ENCODE measurements around the gene FAM53A.

Gene FAM53A

GRCh38 chr4:1590244-1590643 is 93.9 kb downstream of the FAM53A start:
- no peaks in the 10 kb centered on the region; the same call in 1 of the 2 replicates for H3K4me1 ChIP-seq (ENCODE audit: control insufficient read depth, insufficient read depth, low read length)
- H3K27ac ChIP-seq (ENCODE audit: low read length), result no peak overlapping the region
- no peaks in the 10 kb centered on the region for H3K36me3 ChIP-seq (ENCODE audit: control insufficient read depth, insufficient read depth, low read length)
- DNase-seq (ENCODE audit: low read depth, low spot score), result no peak
- H3K4me3 ChIP-seq (ENCODE audit: low read length), result no peak overlapping the region
- WGBS (ENCODE audit: insufficient coverage, insufficient read length), result no CpG with 5 or more reads among the region's 4 CpGs
- no peaks in the 10 kb centered on the region for H3K27me3 ChIP-seq (ENCODE audit: control insufficient read depth, insufficient read depth, low read length)
- no peaks in the 10 kb centered on the region for H3K9me3 ChIP-seq (ENCODE audit: control insufficient read depth, insufficient read depth, low read length)

All from iPS DF 6.9 (cell line).